ENCODE results near the gene BNC2. TPM values are rescaled to one million over a fixed set of nuclear protein-coding genes. Genes with fewer than 3 reads are reported as not detected.

Gene BNC2
- total and polyA plus RNA-seq, 4 donors: 0.96 to 23.2 (median 9.7) TPM

DNA sequence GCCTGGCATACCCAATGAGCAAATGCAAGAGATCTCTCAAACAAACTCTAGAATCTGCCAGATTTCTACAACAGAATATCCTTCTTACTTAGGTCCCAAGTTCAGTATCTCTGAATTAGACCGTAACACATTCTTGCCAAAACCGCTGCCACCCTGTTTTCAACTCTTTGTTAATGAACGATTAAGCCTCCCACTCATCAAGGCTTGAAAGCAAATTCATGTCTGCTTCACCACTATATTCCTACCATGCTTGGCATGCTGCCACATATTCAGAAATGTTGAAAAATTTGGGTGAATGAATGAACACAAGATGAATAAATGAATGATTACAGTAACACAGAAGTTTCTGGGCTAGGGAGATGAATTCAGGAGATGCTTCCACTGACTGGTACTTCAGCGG, 119.9 kb downstream of the BNC2 start:
- DNase-seq: no peak
- Histone ChIP-seq H3K27ac (ENCODE audit: low read depth in 1 of 2, low read length in 1 of 2) (no peak overlapping the region), H3K9ac (ENCODE audit: insufficient read depth in 1 of 2, low read length in 2 of 2) (no peak overlapping the region), H3K27me3 (ENCODE audit: control insufficient read depth in 3 of 3, insufficient read depth in 3 of 3, low read length in 2 of 3) (no peaks in the 10 kb centered on the region), H3K4me3 (no peak overlapping the region), H3K4me1 (ENCODE audit: control insufficient read depth in 5 of 5, insufficient read depth in 5 of 5, low read length in 5 of 5) (peaks cover 0 to 2% (median 0%) of the 10 kb centered on the region in 5 donors), H3K36me3 (ENCODE audit: control insufficient read depth in 4 of 4, insufficient read depth in 4 of 4, low read length in 4 of 4) (no peaks in the 10 kb centered on the region), H3K9me3 (ENCODE audit: control insufficient read depth in 4 of 4, insufficient read depth in 3 of 4, low read length in 3 of 4) (no peaks in the 10 kb centered on the region)
- 89 to 95% methylated on average over 4 of the region's 4 CpGs for WGBS, 2 donors
- TF ChIP-seq, protein P1, sequence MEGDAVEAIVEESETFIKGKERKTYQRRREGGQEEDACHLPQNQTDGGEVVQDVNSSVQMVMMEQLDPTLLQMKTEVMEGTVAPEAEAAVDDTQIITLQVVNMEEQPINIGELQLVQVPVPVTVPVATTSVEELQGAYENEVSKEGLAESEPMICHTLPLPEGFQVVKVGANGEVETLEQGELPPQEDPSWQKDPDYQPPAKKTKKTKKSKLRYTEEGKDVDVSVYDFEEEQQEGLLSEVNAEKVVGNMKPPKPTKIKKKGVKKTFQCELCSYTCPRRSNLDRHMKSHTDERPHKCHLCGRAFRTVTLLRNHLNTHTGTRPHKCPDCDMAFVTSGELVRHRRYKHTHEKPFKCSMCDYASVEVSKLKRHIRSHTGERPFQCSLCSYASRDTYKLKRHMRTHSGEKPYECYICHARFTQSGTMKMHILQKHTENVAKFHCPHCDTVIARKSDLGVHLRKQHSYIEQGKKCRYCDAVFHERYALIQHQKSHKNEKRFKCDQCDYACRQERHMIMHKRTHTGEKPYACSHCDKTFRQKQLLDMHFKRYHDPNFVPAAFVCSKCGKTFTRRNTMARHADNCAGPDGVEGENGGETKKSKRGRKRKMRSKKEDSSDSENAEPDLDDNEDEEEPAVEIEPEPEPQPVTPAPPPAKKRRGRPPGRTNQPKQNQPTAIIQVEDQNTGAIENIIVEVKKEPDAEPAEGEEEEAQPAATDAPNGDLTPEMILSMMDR (IDR thresholded peaks at IDR 0.05; ENCODE audit: control extremely low read depth, extremely low read depth): no peak
- ATAC-seq (ENCODE audit: insufficient read depth, low FRiP score): no peak

DNA sequence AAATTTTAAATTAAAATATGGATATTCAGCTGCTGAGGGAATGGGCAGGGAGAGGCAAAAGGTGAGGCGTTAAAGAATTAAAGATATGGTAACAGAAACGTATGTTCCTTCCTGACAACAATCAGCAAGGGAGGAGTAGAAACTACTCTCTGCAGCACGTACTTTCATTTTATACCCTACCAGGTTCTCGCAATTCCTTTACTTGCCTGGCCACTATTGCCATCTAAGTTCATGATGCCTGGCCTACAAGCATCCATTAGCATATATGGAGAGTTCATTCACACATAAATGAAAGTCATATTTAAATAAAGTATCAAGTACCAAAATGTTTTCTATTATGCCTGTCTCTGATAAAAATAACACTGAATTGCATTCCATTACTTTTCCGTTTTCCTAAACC, 125.1 kb downstream of the BNC2 start:
- no peaks in the 10 kb centered on the region for H3K9me3 ChIP-seq (ENCODE audit: control insufficient read depth in 4 of 4, insufficient read depth in 3 of 4, low read length in 3 of 4)
- ATAC-seq (ENCODE audit: insufficient read depth, low FRiP score) (no peak), DNase-seq (no peak)
- TF ChIP-seq, protein P1 (IDR thresholded peaks at IDR 0.05; ENCODE audit: control extremely low read depth, extremely low read depth): no peak
- no peak overlapping the region for H3K27ac ChIP-seq (ENCODE audit: low read depth in 1 of 2, low read length in 1 of 2)
- H3K4me3 ChIP-seq: no peak overlapping the region
- H3K4me1 ChIP-seq (ENCODE audit: control insufficient read depth in 5 of 5, insufficient read depth in 5 of 5, low read length in 5 of 5): peaks cover 0 to 12% (median 0%) of the 10 kb centered on the region in 5 donors
- H3K36me3 ChIP-seq (ENCODE audit: control insufficient read depth in 4 of 4, insufficient read depth in 4 of 4, low read length in 4 of 4): no peaks in the 10 kb centered on the region
- WGBS, 2 donors: 73 to 76% methylated on average over 5 of the region's 5 CpGs
- H3K9ac ChIP-seq (ENCODE audit: insufficient read depth in 1 of 2, low read length in 2 of 2): no peak overlapping the region
- H3K27me3 ChIP-seq (ENCODE audit: control insufficient read depth in 3 of 3, insufficient read depth in 3 of 3, low read length in 2 of 3): no peaks in the 10 kb centered on the region

DNA sequence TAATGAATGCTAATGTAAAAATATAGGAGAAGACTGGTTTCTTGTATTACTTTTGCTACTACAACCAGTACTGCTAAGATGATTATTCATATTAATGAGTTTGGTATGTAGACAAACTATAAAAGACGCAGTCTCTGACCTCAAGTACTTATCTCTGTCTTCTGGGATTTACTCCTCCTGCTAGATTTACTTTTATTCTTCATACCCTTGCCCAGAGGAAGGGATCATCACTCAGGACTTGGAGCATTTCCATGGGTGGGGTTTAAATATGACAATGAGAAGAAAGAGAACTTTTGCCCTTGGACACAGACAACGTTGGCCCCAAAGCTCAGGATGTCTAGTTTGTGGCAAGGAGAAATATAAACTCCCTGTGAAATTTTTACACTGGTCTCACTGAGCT, 126.1 kb downstream of the BNC2 start:
- peaks cover 0 to 12% (median 0%) of the 10 kb centered on the region in 5 donors for H3K4me1 ChIP-seq (ENCODE audit: control insufficient read depth in 5 of 5, insufficient read depth in 5 of 5, low read length in 5 of 5)
- TF ChIP-seq, protein P1 (IDR thresholded peaks at IDR 0.05; ENCODE audit: control extremely low read depth, extremely low read depth): no peak
- H3K27me3 ChIP-seq (ENCODE audit: control insufficient read depth in 3 of 3, insufficient read depth in 3 of 3, low read length in 2 of 3): no peaks in the 10 kb centered on the region
- H3K9ac ChIP-seq (ENCODE audit: insufficient read depth in 1 of 2, low read length in 2 of 2): no peak overlapping the region
- H3K27ac ChIP-seq (ENCODE audit: low read depth in 1 of 2, low read length in 1 of 2): no peak overlapping the region
- 18 to 33% methylated on average over 2 of the region's 2 CpGs for WGBS, 2 donors
- ATAC-seq (ENCODE audit: insufficient read depth, low FRiP score) (no peak), DNase-seq (no peak)
- H3K36me3 ChIP-seq (ENCODE audit: control insufficient read depth in 4 of 4, insufficient read depth in 4 of 4, low read length in 4 of 4): no peaks in the 10 kb centered on the region
- H3K9me3 ChIP-seq (ENCODE audit: control insufficient read depth in 4 of 4, insufficient read depth in 3 of 4, low read length in 3 of 4): no peaks in the 10 kb centered on the region
- H3K4me3 ChIP-seq: no peak overlapping the region

DNA sequence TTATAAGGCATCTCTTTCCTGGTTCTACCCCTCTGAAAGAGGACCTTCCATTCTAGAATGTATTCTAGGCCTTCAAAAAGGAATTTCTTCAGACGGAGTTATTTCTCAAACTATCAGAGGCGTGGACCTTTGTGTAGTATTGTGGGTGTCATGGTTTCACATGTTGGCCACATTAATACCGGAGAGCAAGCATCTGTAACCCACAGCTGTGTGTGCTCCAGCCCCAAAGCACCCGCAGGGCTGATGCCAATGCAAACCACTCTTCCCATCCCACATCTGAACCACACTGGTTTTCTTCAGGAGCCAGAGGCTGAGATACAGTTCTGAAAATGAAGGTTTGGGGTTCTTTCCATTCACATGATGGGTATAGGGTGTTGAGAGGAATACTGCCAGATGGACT, 127.1 kb downstream of the BNC2 start:
- TF ChIP-seq, protein P1 (IDR thresholded peaks at IDR 0.05; ENCODE audit: control extremely low read depth, extremely low read depth): no peak
- H3K27ac ChIP-seq (ENCODE audit: low read depth in 1 of 2, low read length in 1 of 2): no peak overlapping the region

More for the DNA sequence above, 127.1 kb downstream of the BNC2 start:
- Histone ChIP-seq H3K36me3 (ENCODE audit: control insufficient read depth in 4 of 4, insufficient read depth in 4 of 4, low read length in 4 of 4) (no peaks in the 10 kb centered on the region), H3K9me3 (ENCODE audit: control insufficient read depth in 4 of 4, insufficient read depth in 3 of 4, low read length in 3 of 4) (no peaks in the 10 kb centered on the region), H3K4me1 (ENCODE audit: control insufficient read depth in 5 of 5, insufficient read depth in 5 of 5, low read length in 5 of 5) (peaks cover 0 to 12% (median 0%) of the 10 kb centered on the region in 5 donors), H3K4me3 (no peak overlapping the region), H3K27me3 (ENCODE audit: control insufficient read depth in 3 of 3, insufficient read depth in 3 of 3, low read length in 2 of 3) (no peaks in the 10 kb centered on the region), H3K9ac (ENCODE audit: insufficient read depth in 1 of 2, low read length in 2 of 2) (no peak overlapping the region)
- WGBS, 2 donors: 67 to 70% methylated on average over 4 of the region's 4 CpGs
- DNase-seq (no peak), ATAC-seq (ENCODE audit: insufficient read depth, low FRiP score) (no peak)
